Smooth muscle cell (in vitro differentiated cells): ENCODE measurements around the gene CRB1. TPM values are rescaled to one million over a fixed set of nuclear protein-coding genes. Genes with fewer than 3 reads are reported as not detected.

ENCODE experiments used
- DNase-seq: peaks from one replicate; lab custom pipeline; 2025; ENCODE audit not compliant: unreplicated experiment; lab: John Stamatoyannopoulos, UW
- H2AFZ ChIP-seq: fragments of 200-600 bp; sonication (generic); 2 replicates; pipeline ENCODE4 v1.6.0; 2016; ENCODE audit warnings: antibody characterized with exemption, low read depth, mild to moderate bottlenecking
- H3F3A ChIP-seq: fragments of 200-600 bp; sonication (generic); 2 replicates; pipeline ENCODE4 v1.6.0; 2017; ENCODE audit warnings: antibody characterized with exemption, low read depth
- H3K27ac ChIP-seq: fragments of 200-600 bp; sonication (generic); 2 replicates; pipeline ENCODE4 v1.5.1; 2016; ENCODE audit warnings: low read depth, mild to moderate bottlenecking
- H3K27me3 ChIP-seq: fragments of 200-600 bp; sonication (generic); 2 replicates; pipeline ENCODE4 v1.6.1; 2016; ENCODE audit warnings: low read depth, mild to moderate bottlenecking
- H3K36me3 ChIP-seq: fragments of 200-600 bp; sonication (generic); 2 replicates; pipeline ENCODE4 v1.5.1; 2016; ENCODE audit warnings: low read depth
- H3K4me1 ChIP-seq: fragments of 200-600 bp; sonication (generic); 2 replicates; pipeline ENCODE4 v1.5.1; 2016; ENCODE audit warnings: low read depth
- H3K4me2 ChIP-seq: fragments of 200-600 bp; sonication (generic); 2 replicates; pipeline ENCODE4 v1.6.0; 2016; ENCODE audit warnings: mild to moderate bottlenecking
- H3K4me3 ChIP-seq: fragments of 200-600 bp; sonication (generic); 2 replicates; pipeline ENCODE4 v1.5.1; 2016; ENCODE audit warnings: mild to moderate bottlenecking
- H3K79me2 ChIP-seq: fragments of 200-600 bp; sonication (generic); 2 replicates; pipeline ENCODE4 v1.6.0; 2016; ENCODE audit warnings: low read depth, mild to moderate bottlenecking
- H3K9ac ChIP-seq: fragments of 200-600 bp; sonication (generic); 2 replicates; pipeline ENCODE4 v1.6.0; 2016; ENCODE audit warnings: low read depth
- H3K9me3 ChIP-seq: fragments of 200-600 bp; sonication (generic); replicated peaks from 2 replicates; pipeline ENCODE4 v1.5.1; 2016; ENCODE audit warnings: low read depth
- H4K20me1 ChIP-seq: fragments of 200-600 bp; sonication (generic); 2 replicates; pipeline ENCODE4 v1.6.0; 2016; ENCODE audit warnings: low read depth
- WGBS: methylation state at CpG from one replicate; pipeline ENCODE4 v1.1.7; 2016; ENCODE audit warnings: low lambda C conversion rate; 5-methylcytosine and 5-hydroxymethylcytosine counted together
- polyA plus RNA-seq: library from polyadenylated mRNA; unstranded; fragments of >200 nt; fragmentation: Nextera tagmentation; extraction: Ambion mirVana; gene quantifications from 2 replicates; pipeline ENCODE4 v1.2.1, GENCODE V29; 2016
- total RNA-seq: library from RNA; depleted of rRNA; stranded (reverse); fragments of >200 nt; gene quantifications from 2 replicates; pipeline ENCODE4 v1.2.3, GENCODE V29; 2014
- TF ChIP-seq, protein P1 (sequence below): fragments of 200-600 bp; sonication (generic); IDR thresholded peaks from 2 replicates; pipeline ENCODE4 v1.5.1; 2017; ENCODE audit warnings: borderline replicate concordance, mild to moderate bottlenecking, antibody characterized with exemption; ENCODE audit not compliant: insufficient read depth, poor library complexity, severe bottlenecking

CRB1 gene
- total and polyA plus RNA-seq, 2 experiments from 2014 or later, result under 0.01 TPM; not detected in 1

DNA sequence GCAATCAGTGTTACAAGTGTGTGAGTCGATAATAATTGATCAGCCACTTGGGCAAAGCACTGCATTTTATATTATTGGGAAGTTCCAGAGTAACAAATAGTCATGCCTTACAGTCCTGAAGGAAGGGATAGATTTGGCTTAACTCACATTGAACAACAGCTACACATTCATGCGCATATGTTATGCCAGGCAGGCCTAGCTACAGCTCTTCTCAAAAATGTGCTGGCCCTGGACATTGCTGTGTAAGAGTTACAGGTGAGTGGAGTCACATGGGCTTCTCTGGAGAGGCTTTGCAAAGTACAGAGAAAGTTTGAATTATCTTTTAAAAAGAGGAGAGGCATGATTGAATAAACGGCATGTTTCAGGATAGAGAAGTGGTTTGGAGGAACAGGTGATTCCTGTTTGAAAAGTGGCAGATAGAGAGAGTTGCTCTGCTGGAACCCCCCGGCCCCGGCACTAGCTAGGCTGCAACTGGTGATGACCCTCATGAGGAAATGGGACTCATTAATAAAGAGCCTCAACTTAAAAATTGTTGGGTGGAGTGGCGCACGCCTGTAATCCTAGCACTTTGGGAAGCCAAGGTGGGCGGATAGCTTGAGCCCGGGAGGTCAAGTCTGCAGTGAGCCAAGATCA lies 200.6 kb downstream of the CRB1 start:
- no peaks in the 10 kb centered on the region for H3K27me3 ChIP-seq
- H3K9ac ChIP-seq, result no peak overlapping the region
- H3K4me1 ChIP-seq, result peaks cover 13% of the 10 kb centered on the region
- no peak overlapping the region for H2AFZ ChIP-seq
- H3F3A ChIP-seq, result no peaks in the 10 kb centered on the region
- no peaks in the 10 kb centered on the region for H4K20me1 ChIP-seq
- H3K79me2 ChIP-seq, result no peaks in the 10 kb centered on the region
- H3K4me2 ChIP-seq, result no peak overlapping the region
- no peak overlapping the region for H3K27ac ChIP-seq
- no peaks in the 10 kb centered on the region for H3K9me3 ChIP-seq
- TF ChIP-seq, protein P1, sequence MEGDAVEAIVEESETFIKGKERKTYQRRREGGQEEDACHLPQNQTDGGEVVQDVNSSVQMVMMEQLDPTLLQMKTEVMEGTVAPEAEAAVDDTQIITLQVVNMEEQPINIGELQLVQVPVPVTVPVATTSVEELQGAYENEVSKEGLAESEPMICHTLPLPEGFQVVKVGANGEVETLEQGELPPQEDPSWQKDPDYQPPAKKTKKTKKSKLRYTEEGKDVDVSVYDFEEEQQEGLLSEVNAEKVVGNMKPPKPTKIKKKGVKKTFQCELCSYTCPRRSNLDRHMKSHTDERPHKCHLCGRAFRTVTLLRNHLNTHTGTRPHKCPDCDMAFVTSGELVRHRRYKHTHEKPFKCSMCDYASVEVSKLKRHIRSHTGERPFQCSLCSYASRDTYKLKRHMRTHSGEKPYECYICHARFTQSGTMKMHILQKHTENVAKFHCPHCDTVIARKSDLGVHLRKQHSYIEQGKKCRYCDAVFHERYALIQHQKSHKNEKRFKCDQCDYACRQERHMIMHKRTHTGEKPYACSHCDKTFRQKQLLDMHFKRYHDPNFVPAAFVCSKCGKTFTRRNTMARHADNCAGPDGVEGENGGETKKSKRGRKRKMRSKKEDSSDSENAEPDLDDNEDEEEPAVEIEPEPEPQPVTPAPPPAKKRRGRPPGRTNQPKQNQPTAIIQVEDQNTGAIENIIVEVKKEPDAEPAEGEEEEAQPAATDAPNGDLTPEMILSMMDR, result no peak
- no peak overlapping the region for H3K4me3 ChIP-seq
- DNase-seq, result no peak
- H3K36me3 ChIP-seq, result no peaks in the 10 kb centered on the region
- 93% methylated on average over 9 of the region's 9 CpGs for WGBS

DNA sequence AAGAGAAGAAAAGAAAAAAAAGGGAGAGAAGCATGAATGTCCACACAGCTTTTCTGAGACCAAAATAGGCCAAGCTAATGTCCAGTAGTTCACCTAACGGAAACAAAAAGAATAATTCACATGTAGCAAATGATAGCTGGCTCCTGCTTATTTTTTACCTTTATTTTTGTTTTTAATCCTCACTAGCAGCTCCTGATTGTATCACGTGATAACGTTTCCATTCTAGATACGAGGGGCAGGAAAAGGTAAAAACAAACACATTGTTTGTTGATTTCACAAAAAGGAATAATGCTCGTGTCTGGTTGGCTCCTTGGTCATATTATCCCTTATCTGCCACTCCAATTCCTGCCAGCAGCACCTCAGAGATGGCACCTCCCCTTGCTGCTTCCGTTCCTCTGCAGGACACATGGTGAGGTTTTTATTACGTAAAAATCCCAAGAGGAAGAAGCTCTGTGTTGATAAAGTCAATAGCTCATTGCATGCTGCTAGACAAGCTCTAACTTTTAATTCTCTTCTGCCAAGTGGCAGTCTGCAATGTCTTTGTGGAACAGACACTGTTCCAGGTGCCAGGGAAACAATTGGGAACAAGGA lies 201.7 kb downstream of the CRB1 start:
- Histone ChIP-seq H3F3A (no peaks in the 10 kb centered on the region), H3K36me3 (no peaks in the 10 kb centered on the region), H3K27me3 (no peaks in the 10 kb centered on the region), H4K20me1 (no peaks in the 10 kb centered on the region), H3K9ac (no peak overlapping the region), H3K4me1 (peaks cover 13% of the 10 kb centered on the region), H3K4me2 (no peak overlapping the region), H3K27ac (no peak overlapping the region), H3K4me3 (no peak overlapping the region), H3K9me3 (no peaks in the 10 kb centered on the region), H2AFZ (no peak overlapping the region), H3K79me2 (no peaks in the 10 kb centered on the region)
- 72% methylated on average over 7 of the region's 7 CpGs for WGBS
- TF ChIP-seq, protein P1, result no peak
- DNase-seq, result no peak

DNA sequence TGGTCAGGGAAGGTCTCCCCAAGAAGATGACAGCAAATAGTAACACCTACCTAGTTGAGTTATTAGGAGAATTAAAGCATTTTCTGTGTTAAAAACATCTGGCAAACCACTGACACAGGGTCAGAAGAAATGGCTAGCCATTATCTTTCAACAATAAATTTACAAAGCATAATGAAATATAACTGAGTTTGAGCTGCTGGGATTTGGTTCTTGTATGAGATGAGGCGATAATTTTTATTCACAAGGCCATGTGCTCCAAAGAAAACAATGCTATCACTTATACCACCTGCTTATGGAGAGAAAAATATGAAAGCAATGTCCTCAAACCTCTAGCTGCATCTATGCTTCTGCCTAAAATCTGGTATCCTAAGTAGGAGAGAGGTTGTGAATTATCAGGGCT lies 202.3 kb downstream of the CRB1 start:
- WGBS, result 85% methylated on average over 1 of the region's 1 CpG
- H3K9me3 ChIP-seq, result no peaks in the 10 kb centered on the region
- H3K27ac ChIP-seq, result no peak overlapping the region
- no peak overlapping the region for H3K4me3 ChIP-seq
- H2AFZ ChIP-seq, result no peak overlapping the region
- H3K36me3 ChIP-seq, result no peaks in the 10 kb centered on the region
- H3K4me1 ChIP-seq, result peaks cover 13% of the 10 kb centered on the region
- H4K20me1 ChIP-seq, result no peaks in the 10 kb centered on the region
- DNase-seq, result no peak
- TF ChIP-seq, protein P1, result no peak
- no peaks in the 10 kb centered on the region for H3K27me3 ChIP-seq
- H3K79me2 ChIP-seq, result no peaks in the 10 kb centered on the region
- H3K9ac ChIP-seq, result no peak overlapping the region
- no peaks in the 10 kb centered on the region for H3F3A ChIP-seq
- no peak overlapping the region for H3K4me2 ChIP-seq
